ENCODE data around the gene MAP4.

The MAP4 gene

GRCh38 chr3:47940232-47940631, 76.0 kb downstream of the MAP4 start:
- Histone ChIP-seq H3K4me3 (ENCODE audit: low read length in 2 of 2) (no peak overlapping the region), H3K36me3 (ENCODE audit: control insufficient read depth in 2 of 2, insufficient read depth in 2 of 2, low read length in 2 of 2) (no peaks in the 10 kb centered on the region)

GRCh38 chr3:47932421-47932820, 83.8 kb downstream of the MAP4 start:
- Histone ChIP-seq H3K4me3 (ENCODE audit: low read length in 2 of 2) (no peak overlapping the region), H3K36me3 (ENCODE audit: control insufficient read depth in 2 of 2, insufficient read depth in 2 of 2, low read length in 2 of 2) (peaks cover 6 to 7% of the 10 kb centered on the region in 2 donors), H3K4me1 (ENCODE audit: control insufficient read depth in 2 of 2, insufficient read depth in 2 of 2, low read length in 2 of 2) (no peaks in the 10 kb centered on the region), H3K27me3 (ENCODE audit: control insufficient read depth in 2 of 2, insufficient read depth in 2 of 2, low read length in 2 of 2) (no peaks in the 10 kb centered on the region), H3K27ac (ENCODE audit: low read depth in 2 of 2, low read length in 2 of 2) (no peak overlapping the region), H3K9ac (ENCODE audit: low read depth in 1 of 2, low read length in 2 of 2) (no peak overlapping the region), H3K9me3 (ENCODE audit: control insufficient read depth in 2 of 2, low read length in 2 of 2) (no peaks in the 10 kb centered on the region)

More at GRCh38 chr3:47940232-47940631, 76.0 kb downstream of the MAP4 start:
- Histone ChIP-seq H3K9ac (ENCODE audit: low read depth in 1 of 2, low read length in 2 of 2) (no peak overlapping the region), H3K9me3 (ENCODE audit: control insufficient read depth in 2 of 2, low read length in 2 of 2) (no peaks in the 10 kb centered on the region), H3K27ac (ENCODE audit: low read depth in 2 of 2, low read length in 2 of 2) (no peak overlapping the region), H3K27me3 (ENCODE audit: control insufficient read depth in 2 of 2, insufficient read depth in 2 of 2, low read length in 2 of 2) (no peaks in the 10 kb centered on the region), H3K4me1 (ENCODE audit: control insufficient read depth in 2 of 2, insufficient read depth in 2 of 2, low read length in 2 of 2) (no peaks in the 10 kb centered on the region)

GRCh38 chr3:47930979-47931378, 85.2 kb downstream of the MAP4 start:
- no peak overlapping the region for H3K4me3 ChIP-seq (ENCODE audit: low read length in 2 of 2)
- peaks cover 6 to 16% of the 10 kb centered on the region in 2 donors for H3K36me3 ChIP-seq (ENCODE audit: control insufficient read depth in 2 of 2, insufficient read depth in 2 of 2, low read length in 2 of 2)
- no peak overlapping the region for H3K27ac ChIP-seq (ENCODE audit: low read depth in 2 of 2, low read length in 2 of 2)
- H3K4me1 ChIP-seq (ENCODE audit: control insufficient read depth in 2 of 2, insufficient read depth in 2 of 2, low read length in 2 of 2): no peaks in the 10 kb centered on the region
- no peaks in the 10 kb centered on the region for H3K27me3 ChIP-seq (ENCODE audit: control insufficient read depth in 2 of 2, insufficient read depth in 2 of 2, low read length in 2 of 2)
- no peak overlapping the region for H3K9ac ChIP-seq (ENCODE audit: low read depth in 1 of 2, low read length in 2 of 2)
- no peaks in the 10 kb centered on the region for H3K9me3 ChIP-seq (ENCODE audit: control insufficient read depth in 2 of 2, low read length in 2 of 2)

GRCh38 chr3:47916696-47917095, 99.5 kb downstream of the MAP4 start:
- Histone ChIP-seq H3K9ac (ENCODE audit: low read depth in 1 of 2, low read length in 2 of 2) (no peak overlapping the region), H3K9me3 (ENCODE audit: control insufficient read depth in 2 of 2, low read length in 2 of 2) (no peaks in the 10 kb centered on the region), H3K36me3 (ENCODE audit: control insufficient read depth in 2 of 2, insufficient read depth in 2 of 2, low read length in 2 of 2) (peaks cover 38 to 47% of the 10 kb centered on the region in 2 donors), H3K4me1 (ENCODE audit: control insufficient read depth in 2 of 2, insufficient read depth in 2 of 2, low read length in 2 of 2) (no peaks in the 10 kb centered on the region), H3K27me3 (ENCODE audit: control insufficient read depth in 2 of 2, insufficient read depth in 2 of 2, low read length in 2 of 2) (no peaks in the 10 kb centered on the region), H3K27ac (ENCODE audit: low read depth in 2 of 2, low read length in 2 of 2) (no peak overlapping the region), H3K4me3 (ENCODE audit: low read length in 2 of 2) (no peak overlapping the region)

GRCh38 chr3:47916201-47916600, 100.0 kb downstream of the MAP4 start:
- no peak overlapping the region for H3K27ac ChIP-seq (ENCODE audit: low read depth in 2 of 2, low read length in 2 of 2)
- peaks cover 40 to 47% of the 10 kb centered on the region in 2 donors for H3K36me3 ChIP-seq (ENCODE audit: control insufficient read depth in 2 of 2, insufficient read depth in 2 of 2, low read length in 2 of 2)
- H3K9ac ChIP-seq (ENCODE audit: low read depth in 1 of 2, low read length in 2 of 2): no peak overlapping the region
- H3K4me3 ChIP-seq (ENCODE audit: low read length in 2 of 2): no peak overlapping the region
- no peaks in the 10 kb centered on the region for H3K9me3 ChIP-seq (ENCODE audit: control insufficient read depth in 2 of 2, low read length in 2 of 2)
- no peaks in the 10 kb centered on the region for H3K27me3 ChIP-seq (ENCODE audit: control insufficient read depth in 2 of 2, insufficient read depth in 2 of 2, low read length in 2 of 2)
- no peaks in the 10 kb centered on the region for H3K4me1 ChIP-seq (ENCODE audit: control insufficient read depth in 2 of 2, insufficient read depth in 2 of 2, low read length in 2 of 2)

GRCh38 chr3:47912006-47912504, 104.2 kb downstream of the MAP4 start:
- no peak overlapping the region for H3K9ac ChIP-seq (ENCODE audit: low read depth in 1 of 2, low read length in 2 of 2)
- peaks cover 36 to 49% of the 10 kb centered on the region in 2 donors for H3K36me3 ChIP-seq (ENCODE audit: control insufficient read depth in 2 of 2, insufficient read depth in 2 of 2, low read length in 2 of 2)
- no peak overlapping the region for H3K4me3 ChIP-seq (ENCODE audit: low read length in 2 of 2)
- no peaks in the 10 kb centered on the region for H3K27me3 ChIP-seq (ENCODE audit: control insufficient read depth in 2 of 2, insufficient read depth in 2 of 2, low read length in 2 of 2)
- H3K27ac ChIP-seq (ENCODE audit: low read depth in 2 of 2, low read length in 2 of 2): no peak overlapping the region
- no peaks in the 10 kb centered on the region for H3K4me1 ChIP-seq (ENCODE audit: control insufficient read depth in 2 of 2, insufficient read depth in 2 of 2, low read length in 2 of 2)
- H3K9me3 ChIP-seq (ENCODE audit: control insufficient read depth in 2 of 2, low read length in 2 of 2): no peaks in the 10 kb centered on the region

GRCh38 chr3:47910777-47911440, 105.3 kb downstream of the MAP4 start:
- Histone ChIP-seq H3K4me3 (ENCODE audit: low read length in 2 of 2) (no peak overlapping the region), H3K27me3 (ENCODE audit: control insufficient read depth in 2 of 2, insufficient read depth in 2 of 2, low read length in 2 of 2) (no peaks in the 10 kb centered on the region), H3K9me3 (ENCODE audit: control insufficient read depth in 2 of 2, low read length in 2 of 2) (no peaks in the 10 kb centered on the region), H3K27ac (ENCODE audit: low read depth in 2 of 2, low read length in 2 of 2) (no peak overlapping the region), H3K36me3 (ENCODE audit: control insufficient read depth in 2 of 2, insufficient read depth in 2 of 2, low read length in 2 of 2) (peaks cover 25 to 38% of the 10 kb centered on the region in 2 donors), H3K9ac (ENCODE audit: low read depth in 1 of 2, low read length in 2 of 2) (no peak overlapping the region), H3K4me1 (ENCODE audit: control insufficient read depth in 2 of 2, insufficient read depth in 2 of 2, low read length in 2 of 2) (no peaks in the 10 kb centered on the region)

GRCh38 chr3:47910233-47910632, 106.0 kb downstream of the MAP4 start:
- no peaks in the 10 kb centered on the region for H3K9me3 ChIP-seq (ENCODE audit: control insufficient read depth in 2 of 2, low read length in 2 of 2)
- no peak overlapping the region for H3K4me3 ChIP-seq (ENCODE audit: low read length in 2 of 2)
- H3K36me3 ChIP-seq (ENCODE audit: control insufficient read depth in 2 of 2, insufficient read depth in 2 of 2, low read length in 2 of 2): peaks cover 19 to 32% of the 10 kb centered on the region in 2 donors
- H3K27me3 ChIP-seq (ENCODE audit: control insufficient read depth in 2 of 2, insufficient read depth in 2 of 2, low read length in 2 of 2): no peaks in the 10 kb centered on the region
- no peak overlapping the region for H3K27ac ChIP-seq (ENCODE audit: low read depth in 2 of 2, low read length in 2 of 2)
- no peaks in the 10 kb centered on the region for H3K4me1 ChIP-seq (ENCODE audit: control insufficient read depth in 2 of 2, insufficient read depth in 2 of 2, low read length in 2 of 2)
- no peak overlapping the region for H3K9ac ChIP-seq (ENCODE audit: low read depth in 1 of 2, low read length in 2 of 2)

GRCh38 chr3:47909607-47910006, 106.6 kb downstream of the MAP4 start:
- H3K4me3 ChIP-seq (ENCODE audit: low read length in 2 of 2): no peak overlapping the region
- H3K36me3 ChIP-seq (ENCODE audit: control insufficient read depth in 2 of 2, insufficient read depth in 2 of 2, low read length in 2 of 2): peaks cover 16 to 29% of the 10 kb centered on the region in 2 donors
- H3K9me3 ChIP-seq (ENCODE audit: control insufficient read depth in 2 of 2, low read length in 2 of 2): no peaks in the 10 kb centered on the region
- no peak overlapping the region for H3K9ac ChIP-seq (ENCODE audit: low read depth in 1 of 2, low read length in 2 of 2)
- H3K4me1 ChIP-seq (ENCODE audit: control insufficient read depth in 2 of 2, insufficient read depth in 2 of 2, low read length in 2 of 2): no peaks in the 10 kb centered on the region
- no peaks in the 10 kb centered on the region for H3K27me3 ChIP-seq (ENCODE audit: control insufficient read depth in 2 of 2, insufficient read depth in 2 of 2, low read length in 2 of 2)
- no peak overlapping the region for H3K27ac ChIP-seq (ENCODE audit: low read depth in 2 of 2, low read length in 2 of 2)

GRCh38 chr3:47908744-47909143, 107.5 kb downstream of the MAP4 start:
- Histone ChIP-seq H3K4me1 (ENCODE audit: control insufficient read depth in 2 of 2, insufficient read depth in 2 of 2, low read length in 2 of 2) (no peaks in the 10 kb centered on the region), H3K27me3 (ENCODE audit: control insufficient read depth in 2 of 2, insufficient read depth in 2 of 2, low read length in 2 of 2) (no peaks in the 10 kb centered on the region), H3K4me3 (ENCODE audit: low read length in 2 of 2) (no peak overlapping the region), H3K36me3 (ENCODE audit: control insufficient read depth in 2 of 2, insufficient read depth in 2 of 2, low read length in 2 of 2) (peaks cover 13 to 25% of the 10 kb centered on the region in 2 donors), H3K9me3 (ENCODE audit: control insufficient read depth in 2 of 2, low read length in 2 of 2) (no peaks in the 10 kb centered on the region), H3K27ac (ENCODE audit: low read depth in 2 of 2, low read length in 2 of 2) (no peak overlapping the region), H3K9ac (ENCODE audit: low read depth in 1 of 2, low read length in 2 of 2) (no peak overlapping the region)

All from mucosa of rectum (tissue), 2 donors.